ENCODE results near the gene LIMA1.
A peak's percentile ranks its signal among the peaks of the same experiment; 100 is the strongest.
"Not testable (repeated sequence)": the region's sequence is repeated elsewhere in the genome, so short reads cannot be mapped to it uniquely, and the experiment has no call there.

Gene LIMA1

DNA sequence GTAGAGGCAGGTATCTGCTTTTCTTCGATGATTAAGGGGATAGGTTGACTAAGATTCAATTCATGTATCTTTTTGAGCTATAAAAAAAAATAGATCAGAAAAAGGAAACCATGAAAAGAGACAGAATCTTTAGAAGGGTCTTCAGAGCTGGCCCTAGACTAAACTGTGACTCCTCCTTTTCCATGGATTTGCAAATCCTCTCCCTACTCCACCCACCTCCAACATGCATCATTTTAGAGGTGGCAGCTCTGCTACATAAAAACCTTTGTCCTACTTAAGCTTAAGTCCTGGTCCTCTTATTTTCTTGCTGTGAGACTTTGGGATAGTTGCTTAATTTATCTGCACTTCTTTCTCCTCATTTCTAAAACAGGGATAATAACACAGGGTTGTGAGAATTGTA lies 48.4 kb upstream of the LIMA1 start (continued):
- TF ChIP-seq, protein P1, sequence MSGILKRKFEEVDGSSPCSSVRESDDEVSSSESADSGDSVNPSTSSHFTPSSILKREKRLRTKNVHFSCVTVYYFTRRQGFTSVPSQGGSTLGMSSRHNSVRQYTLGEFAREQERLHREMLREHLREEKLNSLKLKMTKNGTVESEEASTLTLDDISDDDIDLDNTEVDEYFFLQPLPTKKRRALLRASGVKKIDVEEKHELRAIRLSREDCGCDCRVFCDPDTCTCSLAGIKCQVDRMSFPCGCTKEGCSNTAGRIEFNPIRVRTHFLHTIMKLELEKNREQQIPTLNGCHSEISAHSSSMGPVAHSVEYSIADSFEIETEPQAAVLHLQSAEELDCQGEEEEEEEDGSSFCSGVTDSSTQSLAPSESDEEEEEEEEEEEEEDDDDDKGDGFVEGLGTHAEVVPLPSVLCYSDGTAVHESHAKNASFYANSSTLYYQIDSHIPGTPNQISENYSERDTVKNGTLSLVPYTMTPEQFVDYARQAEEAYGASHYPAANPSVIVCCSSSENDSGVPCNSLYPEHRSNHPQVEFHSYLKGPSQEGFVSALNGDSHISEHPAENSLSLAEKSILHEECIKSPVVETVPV (CRISPR knock-in tag; IDR thresholded peaks at IDR 0.05): no peak
- TF ChIP-seq ZNF70 (CRISPR knock-in tag; IDR thresholded peaks at IDR 0.05) (no peak), ZNF8 (CRISPR knock-in tag; IDR thresholded peaks at IDR 0.05) (no peak), RARB (CRISPR knock-in tag; IDR thresholded peaks at IDR 0.05) (no peak)

DNA sequence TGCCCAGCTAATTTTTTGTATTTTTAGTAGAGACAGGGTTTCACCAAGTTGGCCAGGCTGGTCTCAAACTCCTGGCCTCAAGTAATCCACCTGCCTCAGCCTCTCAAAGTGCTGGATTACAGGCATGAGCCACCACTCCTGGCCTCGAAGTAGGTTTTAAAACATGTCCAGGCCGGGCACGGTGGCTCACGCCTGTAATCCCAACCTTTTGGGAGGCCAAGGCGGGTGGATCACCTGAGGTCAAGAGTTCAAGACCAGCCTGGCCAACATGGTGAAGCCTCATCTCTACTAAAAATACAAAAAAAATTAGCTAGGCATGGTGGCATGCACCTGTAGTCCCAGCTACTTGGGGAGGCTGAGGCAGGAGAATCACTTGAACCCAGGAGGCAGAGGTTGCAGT lies 45.3 kb upstream of the LIMA1 start:
- ATAC-seq: not testable (repeated sequence)

DNA sequence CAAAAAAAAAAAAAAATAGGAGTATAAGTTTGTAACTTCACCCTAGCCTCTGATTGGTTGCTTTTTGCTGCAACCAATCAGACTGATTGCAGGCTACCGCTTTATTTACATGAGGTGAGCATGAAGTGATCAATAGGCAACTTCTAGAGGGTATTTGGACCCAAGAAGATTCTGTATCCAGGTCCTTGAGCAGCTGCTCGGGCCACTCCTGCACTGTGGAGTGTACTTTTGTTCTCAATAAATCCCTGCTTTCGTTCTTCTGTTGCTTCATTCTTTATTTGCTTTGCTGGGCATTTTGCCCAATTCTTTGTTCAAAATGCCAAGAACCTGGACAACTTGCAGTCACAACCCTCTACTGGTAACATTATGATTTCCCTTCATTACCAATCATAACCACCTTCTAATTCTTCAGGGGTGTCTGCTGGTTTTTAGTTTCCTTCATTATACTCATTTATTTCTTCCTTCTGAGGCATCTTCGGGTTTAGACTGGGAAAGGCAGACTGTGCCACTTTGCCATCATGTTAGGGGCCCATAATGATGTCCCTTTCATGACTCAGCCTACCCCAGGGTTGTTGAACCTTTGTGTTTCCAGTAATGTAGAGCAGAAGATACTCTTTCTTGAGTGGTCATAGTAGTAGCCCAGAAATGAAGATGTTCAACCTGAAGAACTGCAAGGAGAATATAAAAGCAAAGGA lies 43.4 kb upstream of the LIMA1 start:
- peak; percentile 21; the same call in 2 of the 3 replicates for ATAC-seq
- TF ChIP-seq ZNF8 (CRISPR knock-in tag; IDR thresholded peaks at IDR 0.05): no peak
- no peak for TF ChIP-seq RARB (CRISPR knock-in tag; IDR thresholded peaks at IDR 0.05)
- TF ChIP-seq, protein P2, sequence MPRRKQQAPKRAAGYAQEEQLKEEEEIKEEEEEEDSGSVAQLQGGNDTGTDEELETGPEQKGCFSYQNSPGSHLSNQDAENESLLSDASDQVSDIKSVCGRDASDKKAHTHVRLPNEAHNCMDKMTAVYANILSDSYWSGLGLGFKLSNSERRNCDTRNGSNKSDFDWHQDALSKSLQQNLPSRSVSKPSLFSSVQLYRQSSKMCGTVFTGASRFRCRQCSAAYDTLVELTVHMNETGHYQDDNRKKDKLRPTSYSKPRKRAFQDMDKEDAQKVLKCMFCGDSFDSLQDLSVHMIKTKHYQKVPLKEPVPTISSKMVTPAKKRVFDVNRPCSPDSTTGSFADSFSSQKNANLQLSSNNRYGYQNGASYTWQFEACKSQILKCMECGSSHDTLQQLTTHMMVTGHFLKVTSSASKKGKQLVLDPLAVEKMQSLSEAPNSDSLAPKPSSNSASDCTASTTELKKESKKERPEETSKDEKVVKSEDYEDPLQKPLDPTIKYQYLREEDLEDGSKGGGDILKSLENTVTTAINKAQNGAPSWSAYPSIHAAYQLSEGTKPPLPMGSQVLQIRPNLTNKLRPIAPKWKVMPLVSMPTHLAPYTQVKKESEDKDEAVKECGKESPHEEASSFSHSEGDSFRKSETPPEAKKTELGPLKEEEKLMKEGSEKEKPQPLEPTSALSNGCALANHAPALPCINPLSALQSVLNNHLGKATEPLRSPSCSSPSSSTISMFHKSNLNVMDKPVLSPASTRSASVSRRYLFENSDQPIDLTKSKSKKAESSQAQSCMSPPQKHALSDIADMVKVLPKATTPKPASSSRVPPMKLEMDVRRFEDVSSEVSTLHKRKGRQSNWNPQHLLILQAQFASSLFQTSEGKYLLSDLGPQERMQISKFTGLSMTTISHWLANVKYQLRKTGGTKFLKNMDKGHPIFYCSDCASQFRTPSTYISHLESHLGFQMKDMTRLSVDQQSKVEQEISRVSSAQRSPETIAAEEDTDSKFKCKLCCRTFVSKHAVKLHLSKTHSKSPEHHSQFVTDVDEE (CRISPR knock-in tag; IDR thresholded peaks at IDR 0.05): no peak
- TF ChIP-seq ISL1 (CRISPR knock-in tag; IDR thresholded peaks at IDR 0.05): no peak
- TF ChIP-seq, protein P1 (CRISPR knock-in tag; IDR thresholded peaks at IDR 0.05): no peak
- TF ChIP-seq ESRRG (CRISPR knock-in tag; IDR thresholded peaks at IDR 0.05): no peak
- no peak for TF ChIP-seq ZC3H10 (CRISPR knock-in tag; IDR thresholded peaks at IDR 0.05)
- no peak for TF ChIP-seq GLIS3 (CRISPR knock-in tag; IDR thresholded peaks at IDR 0.05)
- TF ChIP-seq, protein P3, sequence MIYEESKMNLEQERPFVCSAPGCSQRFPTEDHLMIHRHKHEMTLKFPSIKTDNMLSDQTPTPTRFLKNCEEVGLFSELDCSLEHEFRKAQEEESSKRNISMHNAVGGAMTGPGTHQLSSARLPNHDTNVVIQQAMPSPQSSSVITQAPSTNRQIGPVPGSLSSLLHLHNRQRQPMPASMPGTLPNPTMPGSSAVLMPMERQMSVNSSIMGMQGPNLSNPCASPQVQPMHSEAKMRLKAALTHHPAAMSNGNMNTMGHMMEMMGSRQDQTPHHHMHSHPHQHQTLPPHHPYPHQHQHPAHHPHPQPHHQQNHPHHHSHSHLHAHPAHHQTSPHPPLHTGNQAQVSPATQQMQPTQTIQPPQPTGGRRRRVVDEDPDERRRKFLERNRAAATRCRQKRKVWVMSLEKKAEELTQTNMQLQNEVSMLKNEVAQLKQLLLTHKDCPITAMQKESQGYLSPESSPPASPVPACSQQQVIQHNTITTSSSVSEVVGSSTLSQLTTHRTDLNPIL (CRISPR knock-in tag; IDR thresholded peaks at IDR 0.05; ENCODE audit: low read depth): no peak
- no peak for TF ChIP-seq ZNF70 (CRISPR knock-in tag; IDR thresholded peaks at IDR 0.05)
- no peak for TF ChIP-seq ZFP30 (CRISPR knock-in tag; IDR thresholded peaks at IDR 0.05)
- TF ChIP-seq CSDC2 (CRISPR knock-in tag; IDR thresholded peaks at IDR 0.05): no peak
- no peak for TF ChIP-seq TOX (CRISPR knock-in tag; IDR thresholded peaks at IDR 0.05; ENCODE audit: borderline replicate concordance)
- TF ChIP-seq BACH2 (CRISPR knock-in tag; IDR thresholded peaks at IDR 0.05; ENCODE audit: borderline replicate concordance): no peak
- no peak for TF ChIP-seq OSR1 (CRISPR knock-in tag; IDR thresholded peaks at IDR 0.05)

DNA sequence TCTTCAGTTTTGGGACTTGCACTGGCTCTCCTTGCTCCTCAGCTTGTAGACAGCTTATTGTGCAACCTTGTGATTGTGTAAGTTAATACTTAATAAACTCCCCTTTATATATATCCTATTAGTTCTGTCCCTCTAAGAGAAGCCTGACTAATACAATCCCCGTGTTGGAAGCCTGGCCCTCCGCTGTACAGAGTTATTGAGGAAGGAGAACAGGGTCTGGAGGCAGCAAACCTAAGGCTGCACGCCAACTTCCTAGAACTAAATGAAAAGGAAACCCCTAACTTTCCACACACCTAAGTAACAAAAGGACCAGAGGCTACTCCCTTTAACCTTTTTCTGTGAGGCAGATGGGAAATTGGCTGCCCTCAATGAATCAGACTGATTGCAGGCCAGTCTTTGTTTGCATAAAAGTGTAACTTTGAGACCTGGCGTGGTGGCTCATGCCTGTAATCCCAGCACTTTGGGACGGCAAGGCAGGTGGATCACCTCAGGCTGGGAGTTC lies 42.6 kb upstream of the LIMA1 start:
- no peak for ATAC-seq
- no peak for TF ChIP-seq OSR1 (CRISPR knock-in tag; IDR thresholded peaks at IDR 0.05)
- no peak for TF ChIP-seq BACH2 (CRISPR knock-in tag; IDR thresholded peaks at IDR 0.05; ENCODE audit: borderline replicate concordance)
- TF ChIP-seq, protein P3 (CRISPR knock-in tag; IDR thresholded peaks at IDR 0.05; ENCODE audit: low read depth): no peak
- no peak for TF ChIP-seq SNAI2 (CRISPR knock-in tag; IDR thresholded peaks at IDR 0.05)
- TF ChIP-seq TCF4 (CRISPR knock-in tag; IDR thresholded peaks at IDR 0.05; ENCODE audit: borderline replicate concordance): no peak
- TF ChIP-seq ISL1 (CRISPR knock-in tag; IDR thresholded peaks at IDR 0.05): no peak
- TF ChIP-seq, protein P4, sequence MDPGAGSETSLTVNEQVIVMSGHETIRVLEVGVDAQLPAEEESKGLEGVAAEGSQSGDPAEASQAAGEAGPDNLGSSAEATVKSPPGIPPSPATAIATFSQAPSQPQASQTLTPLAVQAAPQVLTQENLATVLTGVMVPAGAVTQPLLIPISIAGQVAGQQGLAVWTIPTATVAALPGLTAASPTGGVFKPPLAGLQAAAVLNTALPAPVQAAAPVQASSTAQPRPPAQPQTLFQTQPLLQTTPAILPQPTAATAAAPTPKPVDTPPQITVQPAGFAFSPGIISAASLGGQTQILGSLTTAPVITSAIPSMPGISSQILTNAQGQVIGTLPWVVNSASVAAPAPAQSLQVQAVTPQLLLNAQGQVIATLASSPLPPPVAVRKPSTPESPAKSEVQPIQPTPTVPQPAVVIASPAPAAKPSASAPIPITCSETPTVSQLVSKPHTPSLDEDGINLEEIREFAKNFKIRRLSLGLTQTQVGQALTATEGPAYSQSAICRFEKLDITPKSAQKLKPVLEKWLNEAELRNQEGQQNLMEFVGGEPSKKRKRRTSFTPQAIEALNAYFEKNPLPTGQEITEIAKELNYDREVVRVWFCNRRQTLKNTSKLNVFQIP (CRISPR knock-in tag; IDR thresholded peaks at IDR 0.05; ENCODE audit: borderline replicate concordance, low read depth): no peak
- no peak for TF ChIP-seq ZC3H10 (CRISPR knock-in tag; IDR thresholded peaks at IDR 0.05)
- no peak for TF ChIP-seq RARB (CRISPR knock-in tag; IDR thresholded peaks at IDR 0.05)
- TF ChIP-seq, protein P1 (CRISPR knock-in tag; IDR thresholded peaks at IDR 0.05): no peak
- no peak for TF ChIP-seq ZFP3 (CRISPR knock-in tag; IDR thresholded peaks at IDR 0.05)
- no peak for TF ChIP-seq GLIS3 (CRISPR knock-in tag; IDR thresholded peaks at IDR 0.05)
- TF ChIP-seq, protein P5, sequence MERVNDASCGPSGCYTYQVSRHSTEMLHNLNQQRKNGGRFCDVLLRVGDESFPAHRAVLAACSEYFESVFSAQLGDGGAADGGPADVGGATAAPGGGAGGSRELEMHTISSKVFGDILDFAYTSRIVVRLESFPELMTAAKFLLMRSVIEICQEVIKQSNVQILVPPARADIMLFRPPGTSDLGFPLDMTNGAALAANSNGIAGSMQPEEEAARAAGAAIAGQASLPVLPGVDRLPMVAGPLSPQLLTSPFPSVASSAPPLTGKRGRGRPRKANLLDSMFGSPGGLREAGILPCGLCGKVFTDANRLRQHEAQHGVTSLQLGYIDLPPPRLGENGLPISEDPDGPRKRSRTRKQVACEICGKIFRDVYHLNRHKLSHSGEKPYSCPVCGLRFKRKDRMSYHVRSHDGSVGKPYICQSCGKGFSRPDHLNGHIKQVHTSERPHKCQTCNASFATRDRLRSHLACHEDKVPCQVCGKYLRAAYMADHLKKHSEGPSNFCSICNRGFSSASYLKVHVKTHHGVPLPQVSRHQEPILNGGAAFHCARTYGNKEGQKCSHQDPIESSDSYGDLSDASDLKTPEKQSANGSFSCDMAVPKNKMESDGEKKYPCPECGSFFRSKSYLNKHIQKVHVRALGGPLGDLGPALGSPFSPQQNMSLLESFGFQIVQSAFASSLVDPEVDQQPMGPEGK (CRISPR knock-in tag; IDR thresholded peaks at IDR 0.05; ENCODE audit: borderline replicate concordance): no peak
- no peak for TF ChIP-seq ZNF8 (CRISPR knock-in tag; IDR thresholded peaks at IDR 0.05)
- no peak for TF ChIP-seq ZNF565 (CRISPR knock-in tag; conservative IDR thresholded peaks at IDR 0.05; ENCODE audit: low read depth)
- TF ChIP-seq ZNF70 (CRISPR knock-in tag; IDR thresholded peaks at IDR 0.05): no peak
